Activated naive CD8-positive, alpha-beta T cell treated with anti-CD3 and anti-CD28 coated beads, Interleukin-2, amount 50 U/mL, for 16 hours (primary cell): ENCODE measurements around the gene YIPF6.
"Not testable (repeated sequence)": the region's sequence is repeated elsewhere in the genome, so short reads cannot be mapped to it uniquely, and the experiment has no call there.

Experiments used
- DNase-seq: peaks from one replicate; pipeline ENCODE4 v3.0.0-alpha.2; 2020; ENCODE audit warnings: low read depth, low spot score

The YIPF6 gene

GRCh38 chrX:68498508-68499379 lies at the start of gene YIPF6:
YIPF6 (plus strand) TSS chrX:68499051; CDS start chrX:68499067, 16 bp downstream.
- DNase-seq: peak; percentile 13

GRCh38 chrX:68451720-68452119 lies 47.1 kb upstream of the YIPF6 start:
- no peak for DNase-seq

- DNase-seq: no peak
Observed at GRCh38 chrX:68454476-68455150, 44.2 kb upstream of the YIPF6 start.

- no peak for DNase-seq
Observed at GRCh38 chrX:68455151-68455510, 43.7 kb upstream of the YIPF6 start.

- no peak for DNase-seq
Observed at GRCh38 chrX:68461093-68461492, 37.8 kb upstream of the YIPF6 start.

- DNase-seq: no peak
Observed at GRCh38 chrX:68461576-68461975, 37.3 kb upstream of the YIPF6 start.

GRCh38 chrX:68462197-68462596 lies 36.7 kb upstream of the YIPF6 start:
- no peak for DNase-seq

- no peak for DNase-seq
Observed at GRCh38 chrX:68462653-68463052, 36.2 kb upstream of the YIPF6 start.

- no peak for DNase-seq
Observed at GRCh38 chrX:68463880-68464279, 35.0 kb upstream of the YIPF6 start.

GRCh38 chrX:68464796-68465195 lies 34.1 kb upstream of the YIPF6 start:
- no peak for DNase-seq

- no peak for DNase-seq
Observed at GRCh38 chrX:68480969-68481368, 17.9 kb upstream of the YIPF6 start.

- not testable (repeated sequence) for DNase-seq
Observed at GRCh38 chrX:68486198-68486597, 12.7 kb upstream of the YIPF6 start.

GRCh38 chrX:68487254-68487653 lies 11.6 kb upstream of the YIPF6 start:
- no peak for DNase-seq

GRCh38 chrX:68487924-68488323 lies 10.9 kb upstream of the YIPF6 start:
- no peak for DNase-seq

GRCh38 chrX:68488657-68489056 lies 10.2 kb upstream of the YIPF6 start:
- DNase-seq: no peak

GRCh38 chrX:68490644-68491043 lies 8.2 kb upstream of the YIPF6 start:
- no peak for DNase-seq

- no peak for DNase-seq
Observed at GRCh38 chrX:68492583-68492982, 6.3 kb upstream of the YIPF6 start.

- DNase-seq: not testable (repeated sequence)
Observed at GRCh38 chrX:68493776-68494175, 5.1 kb upstream of the YIPF6 start.

- no peak for DNase-seq
Observed at GRCh38 chrX:68498044-68498507, 775 bp upstream of the YIPF6 start.

- DNase-seq: no peak
Observed at GRCh38 chrX:68499543-68500504, 973 bp downstream of the YIPF6 start.

GRCh38 chrX:68503836-68504636 lies 5.2 kb downstream of the YIPF6 start:
- peak; percentile 6 for DNase-seq
